ENCODE data around the gene NBEAL1. TPM values are rescaled to one million over a fixed set of nuclear protein-coding genes. Genes with fewer than 3 reads are reported as not detected.
A peak's percentile ranks its signal among the peaks of the same experiment; 100 is the strongest.
"Not testable (repeated sequence)": the region's sequence is repeated elsewhere in the genome, so short reads cannot be mapped to it uniquely, and the experiment has no call there.

The NBEAL1 gene
- total RNA-seq, 8 experiments from 2014 or later = 7.3 to 24.2 (median 10.9) TPM

DNA sequence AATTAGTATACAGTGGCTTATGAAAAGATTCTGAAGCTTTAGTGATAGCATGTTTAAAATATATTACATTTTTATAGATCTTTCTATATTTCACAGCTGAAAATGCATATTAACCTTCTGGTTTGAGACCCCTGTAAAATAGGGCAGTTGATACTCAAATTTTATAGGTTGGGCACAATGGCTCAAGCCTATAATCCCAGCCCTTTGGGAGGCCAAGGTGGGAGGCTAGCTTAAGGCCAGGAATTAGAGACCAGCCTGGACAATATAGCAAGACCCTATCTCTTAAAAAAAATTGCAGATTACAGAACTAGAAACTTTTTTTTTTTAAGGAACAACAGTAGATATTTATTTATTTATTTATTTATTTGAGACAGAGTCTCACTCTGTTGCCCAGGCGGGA, 31.2 kb downstream of the NBEAL1 start:
- 100% methylated on average over 1 of the region's 1 CpG; no CpG with 5 or more reads in 7 of the 10 experiments for WGBS, 10 experiments
- H3K27ac ChIP-seq = no peak overlapping the region
- no peak for ATAC-seq (replicated peaks in 6 of 8)
- in situ Hi-C loops (cut with MboI; ENCODE audit: low pct_unique_long_range_greater_than_20kb in 2 of 9, low sequenced_read_pairs in 9 of 9, unreplicated experiment in 9 of 9) = no loop called here
- no peak overlapping the region for H3K4me3 ChIP-seq
- H3K4me1 ChIP-seq (replicated peaks in 1 of 2) = no peaks in the 10 kb centered on the region

- 96 to 100% (median 100%) methylated on average over 1 to 3 of the region's 3 CpGs; no CpG with 5 or more reads in 2 of the 10 experiments for WGBS, 10 experiments
- Histone ChIP-seq H3K4me3 (no peak overlapping the region), H3K4me1 (replicated peaks in 1 of 2) (no peaks in the 10 kb centered on the region), H3K27ac (no peak overlapping the region)
- no peak for ATAC-seq (replicated peaks in 6 of 8)
- in situ Hi-C loops (cut with MboI; ENCODE audit: low pct_unique_long_range_greater_than_20kb in 2 of 9, low sequenced_read_pairs in 9 of 9, unreplicated experiment in 9 of 9) = no loop called here
Observed at GRCh38 chr2:203052539-203052938, 37.9 kb downstream of the NBEAL1 start.

DNA sequence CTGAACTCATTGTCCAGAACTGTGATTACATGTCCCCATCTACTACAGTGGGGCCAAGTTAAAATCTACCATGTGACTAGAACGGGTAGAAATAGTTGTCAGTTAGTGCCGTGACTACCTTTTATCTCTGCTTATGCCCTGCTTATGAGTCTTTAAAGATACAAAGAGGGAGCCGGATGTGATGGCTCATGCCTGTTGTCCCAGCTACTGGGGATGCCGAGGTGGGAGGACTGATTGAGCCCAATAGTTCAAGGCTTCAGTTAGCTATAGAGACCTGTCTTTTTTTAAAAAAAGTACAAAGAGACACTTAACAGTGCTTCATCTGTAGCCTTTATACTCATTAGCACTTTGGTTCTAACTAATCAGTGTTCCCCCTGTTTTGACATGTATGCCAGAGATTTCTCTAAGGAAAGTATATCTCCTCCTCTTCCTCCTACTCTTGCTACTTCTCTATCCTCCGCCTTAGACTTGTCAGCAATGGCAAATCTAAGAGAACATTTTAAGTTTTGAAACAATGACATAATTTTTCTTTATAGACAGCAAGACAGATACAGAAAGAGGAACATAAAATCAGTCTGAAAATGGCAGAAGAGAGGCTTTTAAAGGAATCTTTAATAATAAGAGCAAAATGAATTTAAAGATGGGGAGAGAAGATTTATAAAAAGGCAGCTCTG, 45.0 kb downstream of the NBEAL1 start:
- in situ Hi-C loops (cut with MboI; ENCODE audit: low pct_unique_long_range_greater_than_20kb in 2 of 9, low sequenced_read_pairs in 9 of 9, unreplicated experiment in 9 of 9) = no loop called here
- ATAC-seq (replicated peaks in 6 of 8) = no peak
- Histone ChIP-seq H3K27ac (no peak overlapping the region), H3K4me1 (replicated peaks in 1 of 2) (no peaks in the 10 kb centered on the region), H3K4me3 (no peak overlapping the region)
- WGBS, 10 experiments = 60 to 100% (median 95%) methylated on average over 1 to 5 of the region's 5 CpGs

DNA sequence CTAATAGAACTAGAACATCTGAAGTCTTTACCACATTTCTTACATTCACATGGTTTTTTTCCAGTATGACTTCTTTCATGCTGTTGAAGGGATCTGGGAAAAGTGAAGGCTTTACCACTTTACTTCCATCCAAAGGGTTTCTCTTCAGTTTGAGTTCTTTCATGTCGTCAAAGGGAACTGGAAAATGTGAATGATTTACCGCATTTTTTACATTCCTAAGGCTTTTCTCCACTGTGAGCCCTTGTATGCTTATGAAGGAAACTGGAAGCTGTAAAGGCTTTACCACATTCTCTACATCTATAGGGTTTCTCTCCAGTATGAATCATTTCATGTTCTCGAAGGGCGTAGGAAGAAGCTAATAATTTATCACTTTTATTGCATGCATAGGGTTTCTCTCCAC, 46.7 kb downstream of the NBEAL1 start:
- Histone ChIP-seq H3K27ac (no peak overlapping the region), H3K4me1 (replicated peaks in 1 of 2) (no peaks in the 10 kb centered on the region), H3K4me3 (no peak overlapping the region)
- peak in 2 of 8 experiments; percentile 39 to 64 for ATAC-seq (replicated peaks in 6 of 8)
- in situ Hi-C loops (cut with MboI; ENCODE audit: low pct_unique_long_range_greater_than_20kb in 2 of 9, low sequenced_read_pairs in 9 of 9, unreplicated experiment in 9 of 9) = no loop called here
- 0 to 69% (median 44%) methylated on average over 1 to 4 of the region's 4 CpGs for WGBS, 10 experiments

GRCh38 chr2:203062126-203062525, 47.5 kb downstream of the NBEAL1 start:
- Histone ChIP-seq H3K4me1 (replicated peaks in 1 of 2) (no peaks in the 10 kb centered on the region), H3K27ac (no peak overlapping the region), H3K4me3 (no peak overlapping the region)
- in situ Hi-C loops (cut with MboI; ENCODE audit: low pct_unique_long_range_greater_than_20kb in 2 of 9, low sequenced_read_pairs in 9 of 9, unreplicated experiment in 9 of 9) = no loop called here
- 33 to 100% (median 95%) methylated on average over 1 to 3 of the region's 3 CpGs for WGBS, 10 experiments
- ATAC-seq (replicated peaks in 6 of 8) = no peak

- WGBS, 10 experiments = 90 to 100% (median 94%) methylated on average over 1 to 7 of the region's 36 CpGs; no CpG with 5 or more reads in 6 of the 10 experiments
Observed at GRCh38 chr2:203066519-203067091, 51.9 kb downstream of the NBEAL1 start.

DNA sequence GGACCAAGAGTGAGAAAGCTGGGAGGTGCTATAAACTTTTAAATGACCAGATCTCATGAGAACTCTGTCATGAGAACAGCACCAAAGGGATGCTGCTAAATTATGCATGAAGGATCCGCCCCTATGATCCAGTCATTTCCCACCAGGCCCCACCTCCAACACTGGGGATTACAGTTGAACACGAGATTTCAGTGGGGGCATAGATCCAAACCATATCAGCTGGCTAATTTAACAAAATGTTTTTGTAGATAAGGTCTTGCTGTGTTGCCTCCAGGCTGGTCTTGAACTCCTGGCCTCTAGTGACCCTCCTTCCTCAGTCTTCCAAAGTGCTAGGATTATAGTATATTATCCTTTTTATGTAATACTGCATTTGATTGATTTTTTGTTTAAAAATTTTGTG, 56.0 kb downstream of the NBEAL1 start:
- in situ Hi-C loops (cut with MboI; ENCODE audit: low pct_unique_long_range_greater_than_20kb in 2 of 9, low sequenced_read_pairs in 9 of 9, unreplicated experiment in 9 of 9) = no loop called here
- H3K4me3 ChIP-seq = no peak overlapping the region
- ATAC-seq (replicated peaks in 6 of 8) = peak in 3 of 8 experiments; percentile 78 to 99 (median 99)
- 17 to 100% (median 80%) methylated on average over 1 to 2 of the region's 2 CpGs; no CpG with 5 or more reads in 5 of the 10 experiments for WGBS, 10 experiments
- H3K4me1 ChIP-seq (replicated peaks in 1 of 2) = no peaks in the 10 kb centered on the region
- H3K27ac ChIP-seq = no peak overlapping the region

More at GRCh38 chr2:203066519-203067091, 51.9 kb downstream of the NBEAL1 start:
- H3K4me1 ChIP-seq (replicated peaks in 1 of 2); ATAC-seq (replicated peaks in 6 of 8); in situ Hi-C loops (cut with MboI; ENCODE audit: low pct_unique_long_range_greater_than_20kb in 2 of 9, low sequenced_read_pairs in 9 of 9, unreplicated experiment in 9 of 9); H3K27ac ChIP-seq; H3K4me3 ChIP-seq: not testable (repeated sequence)

GRCh38 chr2:203071148-203071547, 56.5 kb downstream of the NBEAL1 start:
- in situ Hi-C loops (cut with MboI; ENCODE audit: low pct_unique_long_range_greater_than_20kb in 2 of 9, low sequenced_read_pairs in 9 of 9, unreplicated experiment in 9 of 9) = no loop called here
- ATAC-seq (replicated peaks in 6 of 8) = no peak
- Histone ChIP-seq H3K27ac (no peak overlapping the region), H3K4me3 (no peak overlapping the region), H3K4me1 (replicated peaks in 1 of 2) (no peaks in the 10 kb centered on the region)

DNA sequence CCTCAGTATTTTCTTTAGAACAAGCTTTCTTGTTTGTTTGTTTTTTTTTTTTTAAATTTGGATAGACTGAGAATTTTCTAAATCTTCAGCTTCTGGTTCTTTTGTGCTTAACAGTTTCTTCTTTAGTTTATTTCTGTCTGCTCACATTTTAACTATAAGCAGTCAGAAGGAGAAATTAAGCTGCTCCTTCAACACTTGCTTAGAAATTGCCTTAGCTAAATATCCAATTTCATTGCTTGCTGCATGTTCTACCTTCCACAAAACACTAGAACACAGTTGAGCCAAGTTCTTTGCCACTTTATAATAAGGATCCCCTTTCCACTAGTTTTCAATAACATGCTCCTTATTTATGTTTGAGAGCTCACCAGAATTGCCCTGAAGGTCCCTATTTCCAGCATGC, 57.7 kb downstream of the NBEAL1 start:
- no peak overlapping the region for H3K27ac ChIP-seq
- H3K4me1 ChIP-seq (replicated peaks in 1 of 2) = no peaks in the 10 kb centered on the region
- no peak overlapping the region for H3K4me3 ChIP-seq
- in situ Hi-C loops (cut with MboI; ENCODE audit: low pct_unique_long_range_greater_than_20kb in 2 of 9, low sequenced_read_pairs in 9 of 9, unreplicated experiment in 9 of 9) = no loop called here
- ATAC-seq (replicated peaks in 6 of 8) = no peak

DNA sequence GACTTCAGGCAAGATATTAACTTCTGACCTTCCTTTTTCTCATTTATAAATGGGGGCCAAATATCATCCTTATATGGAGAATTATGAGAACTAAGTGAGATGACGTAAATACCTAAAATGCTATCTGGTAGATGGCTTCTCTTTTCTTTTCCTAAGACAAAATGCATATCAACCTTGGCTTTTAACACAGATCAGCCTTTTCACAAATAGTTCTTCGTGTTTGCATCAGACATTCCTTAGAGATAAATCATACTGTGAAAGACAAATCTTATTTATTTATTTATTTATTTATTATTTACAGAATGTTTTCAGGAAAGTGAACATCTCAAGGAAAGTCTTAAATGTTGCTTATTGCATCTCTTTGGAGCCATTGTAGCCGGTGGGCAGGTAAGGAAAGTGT, 62.8 kb downstream of the NBEAL1 start:
- WGBS, 10 experiments = 63 to 100% (median 90%) methylated on average over 2 to 3 of the region's 3 CpGs
- no peak overlapping the region for H3K27ac ChIP-seq
- H3K4me1 ChIP-seq (replicated peaks in 1 of 2) = no peaks in the 10 kb centered on the region
- in situ Hi-C loops (cut with MboI; ENCODE audit: low pct_unique_long_range_greater_than_20kb in 2 of 9, low sequenced_read_pairs in 9 of 9, unreplicated experiment in 9 of 9) = no loop called here
- H3K4me3 ChIP-seq = no peak overlapping the region
- no peak for ATAC-seq (replicated peaks in 6 of 8)

GRCh38 chr2:203080447-203081045, 65.9 kb downstream of the NBEAL1 start:
- Histone ChIP-seq H3K4me1 (replicated peaks in 1 of 2) (no peaks in the 10 kb centered on the region), H3K4me3 (no peak overlapping the region), H3K27ac (no peak overlapping the region)
- WGBS, 10 experiments = 76 to 100% (median 90%) methylated on average over 1 to 2 of the region's 2 CpGs; no CpG with 5 or more reads in 1 of the 10 experiments
- ATAC-seq (replicated peaks in 6 of 8) = no peak
- in situ Hi-C loops (cut with MboI; ENCODE audit: low pct_unique_long_range_greater_than_20kb in 2 of 9, low sequenced_read_pairs in 9 of 9, unreplicated experiment in 9 of 9) = no loop called here

DNA sequence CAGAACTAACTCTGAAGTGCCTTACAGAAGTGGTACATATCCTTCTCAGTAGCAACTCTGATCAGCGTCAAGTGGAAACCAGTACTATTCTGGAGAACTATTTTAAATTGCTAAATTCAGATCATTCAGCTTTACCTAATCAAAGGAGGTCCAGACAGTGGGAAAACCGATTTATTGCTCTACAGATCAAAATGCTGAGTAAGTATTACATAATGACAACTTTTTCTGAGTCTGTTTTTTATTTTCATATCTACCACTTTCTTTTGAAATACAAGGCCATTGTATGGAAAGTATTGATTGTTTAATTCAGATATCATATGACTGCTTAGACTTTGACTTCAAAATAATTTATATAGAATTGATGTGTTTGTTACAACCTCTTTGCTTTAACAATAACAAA, 68.7 kb downstream of the NBEAL1 start:
- Histone ChIP-seq H3K4me1 (replicated peaks in 1 of 2) (no peaks in the 10 kb centered on the region), H3K27ac (no peak overlapping the region), H3K4me3 (no peak overlapping the region)
- in situ Hi-C loops (cut with MboI; ENCODE audit: low pct_unique_long_range_greater_than_20kb in 2 of 9, low sequenced_read_pairs in 9 of 9, unreplicated experiment in 9 of 9) = no loop called here
- WGBS, 10 experiments = 47 to 100% (median 83%) methylated on average over 1 to 2 of the region's 2 CpGs; no CpG with 5 or more reads in 3 of the 10 experiments
- no peak for ATAC-seq (replicated peaks in 6 of 8)

GRCh38 chr2:203086381-203086780, 71.7 kb downstream of the NBEAL1 start:
- H3K27ac ChIP-seq; H3K4me1 ChIP-seq (replicated peaks in 1 of 2); ATAC-seq (replicated peaks in 6 of 8); H3K4me3 ChIP-seq; in situ Hi-C loops (cut with MboI; ENCODE audit: low pct_unique_long_range_greater_than_20kb in 2 of 9, low sequenced_read_pairs in 9 of 9, unreplicated experiment in 9 of 9): not testable (repeated sequence)
- 67 to 100% (median 100%) methylated on average over 1 of the region's 1 CpG; no CpG with 5 or more reads in 5 of the 10 experiments for WGBS, 10 experiments

Measured in motor neuron (in vitro differentiated cells).